Spinal cord (tissue), 10 donors: ENCODE results near the gene FAM131C. TPM values are rescaled to one million over a fixed set of nuclear protein-coding genes. Genes with fewer than 3 reads are reported as not detected.
A peak's percentile ranks its signal among the peaks of the same experiment; 100 is the strongest.
"Not testable (repeated sequence)": the region's sequence is repeated elsewhere in the genome, so short reads cannot be mapped to it uniquely, and the experiment has no call there.

Experiments
- DNase-seq, 6 donors: peaks; one replicate each; pipeline versions ENCODE4 v3.0.0 to v3.0.0-alpha.2; 2013 to 2015; ENCODE audit warnings: low spot score in 6 of 6, low read depth in 4 of 6
- H3K27ac ChIP-seq: one replicate; pipeline ENCODE4 v1.5.1; 2013; ENCODE audit warnings: low read depth, low read length, control low read depth
- H3K27me3 ChIP-seq: one replicate; pipeline ENCODE4 v1.6.1; 2013; ENCODE audit warnings: low read length; ENCODE audit not compliant: control insufficient read depth, insufficient read depth
- H3K36me3 ChIP-seq: one replicate; pipeline ENCODE4 v1.6.1; 2013; ENCODE audit warnings: low read length; ENCODE audit not compliant: control insufficient read depth, insufficient read depth
- H3K4me1 ChIP-seq: one replicate; pipeline ENCODE4 v1.6.1; 2013; ENCODE audit warnings: low read length; ENCODE audit not compliant: control insufficient read depth, insufficient read depth
- H3K4me3 ChIP-seq: one replicate; pipeline ENCODE4 v1.5.1; 2013; ENCODE audit warnings: low read depth, low read length, control low read depth
- H3K9me3 ChIP-seq: one replicate; pipeline ENCODE4 v1.6.1; 2013; ENCODE audit warnings: low read length; ENCODE audit not compliant: control insufficient read depth, insufficient read depth
- WGBS: methylation state at CpG from one replicate; pipeline ENCODE4 v1.1.5; 2013; ENCODE audit warnings: missing lambda C conversion rate; ENCODE audit not compliant: insufficient coverage; 5-methylcytosine and 5-hydroxymethylcytosine counted together
- polyA plus RNA-seq, 2 donors: library from polyadenylated mRNA; unstranded; fragments of 120-200 nt; gene quantifications; one replicate each; pipeline ENCODE4 v1.2.1, GENCODE V29; 2013; ENCODE audit not compliant: insufficient read length in 2 of 2
- total RNA-seq, 2 donors: library from RNA; depleted of rRNA in 1 of 2; stranded (reverse); fragments of 120-200 nt in 1 of 2; fragments of >200 nt in 1 of 2; gene quantifications; one replicate each; pipeline versions ENCODE4 v1.2.3 to v1.2.4, GENCODE V29; 2013 to 2014
- donor health status: healthy.

Gene FAM131C
- total and polyA plus RNA-seq, 4 donors, result 1.9 to 26.4 (median 12.6) TPM

- no peak overlapping the region for H3K4me3 ChIP-seq
- no peaks in the 10 kb centered on the region for H3K36me3 ChIP-seq
- H3K27ac ChIP-seq, result no peak overlapping the region
- no peaks in the 10 kb centered on the region for H3K9me3 ChIP-seq
- DNase-seq, result peak in 3 of 6 donors; percentile 31 to 86 (median 78)
- WGBS, result 54% methylated on average over 17 of the region's 18 CpGs
- H3K4me1 ChIP-seq, result peaks cover 8% of the 10 kb centered on the region
- no peaks in the 10 kb centered on the region for H3K27me3 ChIP-seq
Measured at GRCh38 chr1:16032388-16033102, 40.9 kb downstream of the FAM131C start.

DNA sequence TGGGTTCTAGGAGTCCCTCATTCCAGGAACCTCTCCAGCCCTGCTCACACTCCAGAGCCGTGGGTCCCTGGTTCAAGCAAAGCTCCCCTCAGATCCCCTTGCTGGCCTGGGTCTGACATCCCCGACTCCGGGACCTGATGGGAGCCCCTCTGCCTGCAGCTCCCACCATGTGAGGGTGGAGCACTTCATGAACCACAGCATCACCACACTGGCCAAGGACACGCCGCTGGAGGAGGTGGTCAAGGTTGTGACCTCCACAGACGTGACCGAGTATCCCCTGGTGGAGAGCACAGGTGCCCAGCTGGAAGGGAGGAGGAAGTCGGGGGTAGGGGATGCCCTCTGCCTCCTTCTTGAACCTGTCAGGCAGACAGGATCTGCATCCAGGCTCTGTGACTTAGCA lies 41.9 kb downstream of the FAM131C start:
- DNase-seq, result no peak
- Histone ChIP-seq H3K9me3 (no peaks in the 10 kb centered on the region), H3K4me1 (peaks cover 17% of the 10 kb centered on the region), H3K4me3 (no peak overlapping the region), H3K36me3 (no peaks in the 10 kb centered on the region), H3K27me3 (peaks cover 2% of the 10 kb centered on the region), H3K27ac (no peak overlapping the region)
- 85% methylated on average over 3 of the region's 8 CpGs for WGBS

- Histone ChIP-seq H3K27me3 (peaks cover 2% of the 10 kb centered on the region), H3K36me3 (no peaks in the 10 kb centered on the region), H3K4me1 (peaks cover 20% of the 10 kb centered on the region), H3K9me3 (no peaks in the 10 kb centered on the region), H3K27ac (no peak overlapping the region), H3K4me3 (no peak overlapping the region)
- WGBS, result no CpG with 5 or more reads among the region's 1 CpG
- DNase-seq, result no peak
Measured at GRCh38 chr1:16029288-16029687, 44.2 kb downstream of the FAM131C start.

- not testable (repeated sequence) for H3K27me3 ChIP-seq, H3K36me3 ChIP-seq, H3K27ac ChIP-seq, H3K9me3 ChIP-seq, DNase-seq, H3K4me3 ChIP-seq
- H3K4me1 ChIP-seq, result peaks cover 20% of the 10 kb centered on the region
- whole genome bisulfite sequencing, result 82% methylated on average over 12 of the region's 13 CpGs
Measured at GRCh38 chr1:16029003-16029268, 44.5 kb downstream of the FAM131C start.

- WGBS, result 73% methylated on average over 13 of the region's 19 CpGs
- Histone ChIP-seq H3K27me3 (peaks cover 2% of the 10 kb centered on the region), H3K36me3 (no peaks in the 10 kb centered on the region), H3K4me3 (no peak overlapping the region), H3K27ac (no peak overlapping the region), H3K9me3 (no peaks in the 10 kb centered on the region), H3K4me1 (peaks cover 20% of the 10 kb centered on the region)
- no peak for DNase-seq
Measured at GRCh38 chr1:16028237-16029002, 45.0 kb downstream of the FAM131C start.

DNA sequence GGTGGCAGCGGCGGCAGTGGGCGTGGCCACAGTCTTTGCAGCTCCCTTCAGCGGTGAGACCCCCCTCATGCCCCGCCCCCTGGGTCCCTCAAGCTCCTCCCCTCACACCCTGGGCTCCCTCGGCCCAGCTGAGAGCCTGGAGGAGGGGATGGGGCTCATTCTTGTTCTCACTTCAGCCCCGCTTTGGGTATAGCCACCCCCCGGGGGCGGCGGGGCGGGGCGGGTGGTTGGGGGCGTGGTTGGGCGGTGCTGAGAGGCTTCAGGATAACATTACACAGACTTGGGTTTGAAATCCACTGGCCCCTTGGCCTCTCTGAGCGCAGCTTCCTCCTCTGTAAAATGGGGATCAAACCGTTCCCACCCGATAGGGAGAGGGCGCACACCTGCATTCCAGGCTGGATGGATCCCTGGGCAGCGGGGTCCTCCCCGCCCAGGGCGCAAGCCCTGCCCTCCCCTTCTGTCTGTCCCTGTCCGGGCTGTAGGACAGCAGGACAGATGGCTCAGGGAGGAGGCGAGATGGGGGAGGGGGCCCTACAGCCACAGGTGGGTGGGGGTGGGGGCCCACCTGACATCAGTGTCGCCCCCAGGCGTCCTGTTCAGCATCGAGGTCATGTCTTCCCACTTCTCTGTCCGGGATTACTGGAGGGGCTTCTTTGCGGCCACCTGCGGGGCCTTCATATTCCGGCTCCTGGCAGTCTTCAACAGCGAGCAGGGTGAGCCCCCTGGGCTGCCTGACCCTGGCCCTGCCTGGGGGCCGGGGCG lies 46.5 kb downstream of the FAM131C start:
- no peak overlapping the region for H3K4me3 ChIP-seq
- peak in 2 of 6 donors; percentile 54 to 58 for DNase-seq
- 10% methylated on average over 20 of the region's 33 CpGs for WGBS
- H3K27me3 ChIP-seq, result peaks cover 2% of the 10 kb centered on the region
- no peaks in the 10 kb centered on the region for H3K9me3 ChIP-seq
- no peak overlapping the region for H3K27ac ChIP-seq
- H3K4me1 ChIP-seq, result peaks cover 12% of the 10 kb centered on the region
- no peaks in the 10 kb centered on the region for H3K36me3 ChIP-seq

- not testable (repeated sequence) for H3K27me3 ChIP-seq, DNase-seq, H3K9me3 ChIP-seq, H3K27ac ChIP-seq, H3K4me3 ChIP-seq, H3K36me3 ChIP-seq
- no CpG with 5 or more reads among the region's 10 CpGs for WGBS
- H3K4me1 ChIP-seq, result peaks cover 12% of the 10 kb centered on the region
Measured at GRCh38 chr1:16026302-16026701, 47.1 kb downstream of the FAM131C start.

DNA sequence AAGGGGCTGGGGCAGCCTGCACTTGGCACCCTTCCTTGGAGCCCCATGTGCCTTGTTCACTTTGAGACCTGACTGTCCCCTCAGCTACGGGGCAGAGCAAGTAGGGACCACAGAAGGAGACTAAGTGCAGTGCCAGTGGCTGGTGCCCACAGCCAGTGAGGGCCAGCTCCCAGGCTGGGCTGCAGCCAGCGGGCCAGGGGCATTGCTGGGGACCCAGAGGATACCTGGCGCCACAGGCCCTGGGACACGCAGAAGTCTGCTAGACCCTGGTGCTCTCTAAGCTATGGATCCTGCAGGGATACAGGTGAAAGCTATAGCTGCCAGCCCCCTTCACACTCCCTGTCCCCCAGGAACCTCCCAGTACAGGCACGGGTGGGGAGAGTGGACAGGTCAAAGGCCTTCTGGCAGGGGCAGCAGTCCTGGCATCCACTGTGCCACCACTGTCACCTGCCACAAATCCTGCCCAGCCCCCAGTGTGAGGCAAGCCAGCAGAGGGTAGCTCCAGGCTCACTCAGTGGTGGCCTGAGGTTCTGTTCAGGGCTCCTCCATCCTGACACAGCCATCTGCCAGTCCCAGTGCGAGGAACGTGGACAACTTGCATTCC lies 50.3 kb downstream of the FAM131C start:
- Histone ChIP-seq H3K27me3 (peaks cover 2% of the 10 kb centered on the region), H3K27ac (no peak overlapping the region), H3K4me1 (peaks cover 29% of the 10 kb centered on the region), H3K4me3 (no peak overlapping the region), H3K36me3 (no peaks in the 10 kb centered on the region), H3K9me3 (no peaks in the 10 kb centered on the region)
- no peak for DNase-seq
- 64% methylated on average over 7 of the region's 7 CpGs for WGBS

DNA sequence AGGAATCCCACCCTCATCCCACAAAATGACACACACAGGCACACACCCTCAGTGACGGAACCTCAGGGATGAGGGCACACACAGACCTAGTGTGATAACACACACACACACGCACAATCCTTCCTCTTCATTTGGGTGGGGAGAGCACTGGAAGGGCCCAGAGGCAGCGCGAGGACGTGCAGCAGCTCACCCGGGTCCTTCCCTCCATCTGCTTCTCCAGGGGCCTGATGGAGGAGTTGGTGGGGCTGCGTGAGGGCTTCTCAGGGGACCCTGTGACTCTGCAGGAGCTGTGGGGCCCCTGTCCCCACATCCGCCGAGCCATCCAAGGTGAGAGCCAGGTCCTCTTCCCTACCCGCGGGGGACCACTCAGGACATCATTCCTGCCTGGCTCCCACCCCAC lies 51.1 kb downstream of the FAM131C start:
- DNase-seq, result no peak
- Histone ChIP-seq H3K4me1 (peaks cover 36% of the 10 kb centered on the region), H3K27ac (no peak overlapping the region), H3K9me3 (no peaks in the 10 kb centered on the region), H3K36me3 (no peaks in the 10 kb centered on the region), H3K27me3 (peaks cover 2% of the 10 kb centered on the region), H3K4me3 (no peak overlapping the region)
- WGBS, result 91% methylated on average over 6 of the region's 11 CpGs
